ENCODE results near the gene NARF.
"Not testable (repeated sequence)": the region's sequence is repeated elsewhere in the genome, so short reads cannot be mapped to it uniquely, and the experiment has no call there.

The NARF gene

GRCh38 chr17:82457073-82457928, 1.2 kb upstream of the NARF start:
- TF ChIP-seq, protein P1, sequence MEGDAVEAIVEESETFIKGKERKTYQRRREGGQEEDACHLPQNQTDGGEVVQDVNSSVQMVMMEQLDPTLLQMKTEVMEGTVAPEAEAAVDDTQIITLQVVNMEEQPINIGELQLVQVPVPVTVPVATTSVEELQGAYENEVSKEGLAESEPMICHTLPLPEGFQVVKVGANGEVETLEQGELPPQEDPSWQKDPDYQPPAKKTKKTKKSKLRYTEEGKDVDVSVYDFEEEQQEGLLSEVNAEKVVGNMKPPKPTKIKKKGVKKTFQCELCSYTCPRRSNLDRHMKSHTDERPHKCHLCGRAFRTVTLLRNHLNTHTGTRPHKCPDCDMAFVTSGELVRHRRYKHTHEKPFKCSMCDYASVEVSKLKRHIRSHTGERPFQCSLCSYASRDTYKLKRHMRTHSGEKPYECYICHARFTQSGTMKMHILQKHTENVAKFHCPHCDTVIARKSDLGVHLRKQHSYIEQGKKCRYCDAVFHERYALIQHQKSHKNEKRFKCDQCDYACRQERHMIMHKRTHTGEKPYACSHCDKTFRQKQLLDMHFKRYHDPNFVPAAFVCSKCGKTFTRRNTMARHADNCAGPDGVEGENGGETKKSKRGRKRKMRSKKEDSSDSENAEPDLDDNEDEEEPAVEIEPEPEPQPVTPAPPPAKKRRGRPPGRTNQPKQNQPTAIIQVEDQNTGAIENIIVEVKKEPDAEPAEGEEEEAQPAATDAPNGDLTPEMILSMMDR (conservative IDR thresholded peaks at IDR 0.05; ENCODE audit: control insufficient read depth, insufficient read depth, low read depth, low read length), result no peak
- no peak for DNase-seq (ENCODE audit: low read depth)
- H3K4me3 ChIP-seq (ENCODE audit: control insufficient read depth, low read depth, low read length), result peak overlapping the region; percentile 59

DNA sequence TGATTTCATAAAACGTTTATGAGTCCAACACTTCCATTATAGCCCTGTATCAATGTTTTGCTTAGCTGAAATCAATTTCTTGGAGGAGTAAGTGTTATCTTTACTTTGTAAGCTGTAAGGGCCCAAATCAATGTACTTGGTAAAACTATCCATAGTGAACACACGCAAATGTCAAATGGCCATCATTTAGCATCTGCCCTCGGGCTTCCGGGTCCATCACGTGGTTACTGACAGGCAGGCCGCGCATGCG, 687 bp upstream of the NARF start:
- TF ChIP-seq, protein P1 (conservative IDR thresholded peaks at IDR 0.05; ENCODE audit: control insufficient read depth, insufficient read depth, low read depth, low read length), result no peak
- peak overlapping the region; percentile 59 for H3K4me3 ChIP-seq (ENCODE audit: control insufficient read depth, low read depth, low read length)
- no peak for DNase-seq (ENCODE audit: low read depth)

- TF ChIP-seq, protein P1 (conservative IDR thresholded peaks at IDR 0.05; ENCODE audit: control insufficient read depth, insufficient read depth, low read depth, low read length), result no peak
- no peak for DNase-seq (ENCODE audit: low read depth)
- peak overlapping the region; percentile 71 for H3K4me3 ChIP-seq (ENCODE audit: control insufficient read depth, low read depth, low read length)
These were observed 414 bp downstream of the NARF start for GRCh38 chr17:82458885-82459424.

- H3K4me3 ChIP-seq (ENCODE audit: control insufficient read depth, low read depth, low read length); DNase-seq (ENCODE audit: low read depth): not testable (repeated sequence)
These were observed 1.4 kb downstream of the NARF start for GRCh38 chr17:82459936-82460335.

- no peak overlapping the region for H3K4me3 ChIP-seq (ENCODE audit: control insufficient read depth, low read depth, low read length)
These were observed 3.4 kb downstream of the NARF start for GRCh38 chr17:82461827-82462524.

GRCh38 chr17:82463391-82463790, 4.8 kb downstream of the NARF start:
- no peak overlapping the region for H3K4me3 ChIP-seq (ENCODE audit: control insufficient read depth, low read depth, low read length)
- DNase-seq (ENCODE audit: low read depth), result no peak
- TF ChIP-seq, protein P1 (conservative IDR thresholded peaks at IDR 0.05; ENCODE audit: control insufficient read depth, insufficient read depth, low read depth, low read length), result no peak

More at GRCh38 chr17:82461827-82462524, 3.4 kb downstream of the NARF start:
- TF ChIP-seq, protein P1 (conservative IDR thresholded peaks at IDR 0.05; ENCODE audit: control insufficient read depth, insufficient read depth, low read depth, low read length), result no peak
- DNase-seq (ENCODE audit: low read depth), result no peak

- DNase-seq (ENCODE audit: low read depth), result no peak
- no peak overlapping the region for H3K4me3 ChIP-seq (ENCODE audit: control insufficient read depth, low read depth, low read length)
- TF ChIP-seq, protein P1 (conservative IDR thresholded peaks at IDR 0.05; ENCODE audit: control insufficient read depth, insufficient read depth, low read depth, low read length), result no peak
These were observed 5.5 kb downstream of the NARF start for GRCh38 chr17:82463925-82464566.

All from fibroblast of mammary gland (primary cell).